Measurements from ENCODE around the gene TRIM38. TPM values are rescaled to one million over a fixed set of nuclear protein-coding genes. Genes with fewer than 3 reads are reported as not detected.
A peak's percentile ranks its signal among the peaks of the same experiment; 100 is the strongest.

Gene TRIM38
- total RNA-seq, 5 donors from 2014 or later (not counting 1 experiment from before 2014, with no cell fraction given) = 20.5 to 29.3 (median 26.2) TPM

DNA sequence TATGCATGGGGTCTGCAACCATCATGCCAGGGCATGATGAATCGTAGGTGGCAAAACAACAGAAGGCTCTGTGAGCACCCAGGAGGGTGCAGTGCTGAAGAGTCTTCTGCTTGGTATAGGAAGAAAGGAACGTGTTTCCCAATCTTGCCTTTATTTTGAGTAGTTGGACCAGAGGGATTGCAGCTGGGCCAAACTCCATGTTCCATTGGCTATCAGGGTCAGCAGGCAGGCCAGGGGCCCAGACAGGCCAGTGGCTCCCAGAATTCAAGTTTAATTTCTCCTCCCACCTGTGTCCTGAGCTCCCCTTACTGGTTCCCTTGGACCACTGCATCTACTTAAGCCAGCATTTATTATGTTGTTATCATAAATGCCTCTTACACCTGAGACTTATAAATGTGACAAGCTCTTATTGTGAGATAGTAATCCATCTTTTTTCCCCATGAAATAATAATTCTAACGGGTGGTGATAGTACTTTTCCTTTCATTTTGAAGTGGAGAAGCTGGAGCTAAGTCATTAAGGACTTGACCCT is 918 bp upstream of the TRIM38 start:
- H3K4me3 Mint-ChIP-seq = peak overlapping the region; percentile 92 to 99 (median 97)
- no peaks in the 10 kb centered on the region for H3K27me3 Mint-ChIP-seq
- H3K36me3 Mint-ChIP-seq = peaks cover 14% of the 10 kb centered on the region
- Histone ChIP-seq H3K27ac (ENCODE audit: low read length) (peak overlapping the region; percentile 93), H3K4me3 (ENCODE audit: control insufficient read depth in 1 of 2, extremely low read depth in 1 of 2, low read length in 1 of 2) (peak overlapping the region; percentile 58 to 95), H3K9me3 (no peaks in the 10 kb centered on the region), H3K36me3 (ENCODE audit: control insufficient read depth in 2 of 2, extremely low read depth in 1 of 2, insufficient read depth in 1 of 2, low read length in 1 of 2) (peaks cover 0 to 20% of the 10 kb centered on the region in 2 donors), H3K27me3 (replicated peaks in 1 of 2; ENCODE audit: control insufficient read depth in 2 of 2, extremely low read depth in 1 of 2, insufficient read depth in 2 of 2, low read length in 1 of 2) (no peaks in the 10 kb centered on the region), H3K4me1 (ENCODE audit: control insufficient read depth in 1 of 2, extremely low read depth in 1 of 2, insufficient read depth in 2 of 2, low read length in 2 of 2) (peaks cover 14 to 52% of the 10 kb centered on the region in 2 experiments)
- H3K4me1 Mint-ChIP-seq = peaks cover 77 to 83% (median 79%) of the 10 kb centered on the region in 3 donors
- ChIA-PET POLR2A (interaction anchor here (1.0 to 1.6 kb wide), 3 partner anchors 58 to 82 kb away, joined by 3 to 6 read pairs (median 3); a partner anchor contains a TSS), CTCF (interaction anchor here in 1 of 2 donors (0.9 to 2.1 kb wide), 3 partner anchors 12 to 47 kb away, joined by 3 to 15 read pairs (median 4); no protein-coding TSS in a partner anchor)
- H3K9me3 Mint-ChIP-seq = peaks cover 0 to 5% (median 2%) of the 10 kb centered on the region in 3 donors
- WGBS (ENCODE audit: insufficient coverage) = 94% methylated on average over 2 of the region's 3 CpGs
- H3K27ac Mint-ChIP-seq = peak overlapping the region; percentile 98 to 100
- no peak for ATAC-seq (replicated peaks in 1 of 4)
- DNase-seq = peak in 1 of 35 experiments; percentile 20

DNA sequence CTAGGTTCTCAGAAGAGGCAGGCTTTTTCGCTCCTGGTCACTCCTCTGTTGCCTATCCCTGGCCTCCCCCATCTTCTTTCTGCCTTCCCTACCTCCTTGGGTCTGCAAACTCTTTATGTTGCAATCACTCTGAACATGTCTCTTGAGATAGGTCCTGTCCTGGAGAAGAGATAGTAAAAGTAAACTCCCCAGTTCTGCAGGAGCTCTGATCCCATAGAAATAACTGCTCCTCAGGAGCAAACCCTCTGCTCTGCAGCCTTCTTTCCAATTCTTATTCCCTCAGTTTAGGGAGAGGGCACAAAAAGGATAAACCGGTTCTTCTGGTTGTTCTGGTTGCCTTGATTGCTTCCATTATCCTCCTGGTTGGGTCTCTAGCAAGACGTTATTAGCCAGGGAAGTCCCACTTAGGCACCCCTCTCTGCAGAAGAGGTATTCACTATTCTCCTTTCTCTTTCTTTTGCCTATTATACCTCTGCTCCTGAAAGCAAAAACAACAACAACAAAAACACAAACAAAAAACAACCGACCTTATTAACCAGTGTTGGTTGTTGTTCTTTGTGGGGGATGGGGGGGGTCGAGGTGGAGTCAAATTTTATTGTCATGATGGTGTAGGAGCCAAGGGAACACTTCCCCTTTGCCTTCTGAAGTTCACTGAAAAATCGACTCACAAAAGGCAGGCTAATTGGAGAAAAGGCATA is 973 bp downstream of the TRIM38 start:
- H3K4me1 Mint-ChIP-seq = peaks cover 85 to 95% (median 93%) of the 10 kb centered on the region in 3 donors
- ChIA-PET CTCF (interaction anchor here in 1 of 2 donors (2.1 kb wide), 1 partner anchor 29 kb away, joined by 15 read pairs; no protein-coding TSS in a partner anchor), POLR2A (interaction anchor here (0.6 to 1.5 kb wide), 4 partner anchors 39 to 161 kb away, joined by 3 to 6 read pairs (median 4); a partner anchor contains a TSS)
- WGBS (ENCODE audit: insufficient coverage) = no CpG with 5 or more reads among the region's 6 CpGs
- no peaks in the 10 kb centered on the region for H3K9me3 ChIP-seq
- peak overlapping the region; percentile 93 for H3K27ac ChIP-seq (ENCODE audit: low read length)
- peaks cover 0 to 5% (median 2%) of the 10 kb centered on the region in 3 donors for H3K9me3 Mint-ChIP-seq
- H3K27ac Mint-ChIP-seq = peak overlapping the region; percentile 86 to 87
- ATAC-seq (replicated peaks in 1 of 4) (no peak), DNase-seq (peak in 1 of 35 experiments; percentile 15)
- H3K4me3 Mint-ChIP-seq = peak overlapping the region; percentile 92 to 99 (median 97)
- H3K36me3 ChIP-seq (ENCODE audit: control insufficient read depth in 2 of 2, extremely low read depth in 1 of 2, insufficient read depth in 1 of 2, low read length in 1 of 2) = peaks cover 2 to 37% of the 10 kb centered on the region in 2 donors
- peaks cover 32% of the 10 kb centered on the region for H3K36me3 Mint-ChIP-seq
- H3K4me3 ChIP-seq (ENCODE audit: control insufficient read depth in 1 of 2, extremely low read depth in 1 of 2, low read length in 1 of 2) = peak overlapping the region; percentile 58 to 77
- H3K4me1 ChIP-seq (ENCODE audit: control insufficient read depth in 1 of 2, extremely low read depth in 1 of 2, insufficient read depth in 2 of 2, low read length in 2 of 2) = peaks cover 16 to 64% of the 10 kb centered on the region in 2 experiments
- H3K27me3 Mint-ChIP-seq = no peaks in the 10 kb centered on the region
- H3K27me3 ChIP-seq (replicated peaks in 1 of 2; ENCODE audit: control insufficient read depth in 2 of 2, extremely low read depth in 1 of 2, insufficient read depth in 2 of 2, low read length in 1 of 2) = no peaks in the 10 kb centered on the region

DNA sequence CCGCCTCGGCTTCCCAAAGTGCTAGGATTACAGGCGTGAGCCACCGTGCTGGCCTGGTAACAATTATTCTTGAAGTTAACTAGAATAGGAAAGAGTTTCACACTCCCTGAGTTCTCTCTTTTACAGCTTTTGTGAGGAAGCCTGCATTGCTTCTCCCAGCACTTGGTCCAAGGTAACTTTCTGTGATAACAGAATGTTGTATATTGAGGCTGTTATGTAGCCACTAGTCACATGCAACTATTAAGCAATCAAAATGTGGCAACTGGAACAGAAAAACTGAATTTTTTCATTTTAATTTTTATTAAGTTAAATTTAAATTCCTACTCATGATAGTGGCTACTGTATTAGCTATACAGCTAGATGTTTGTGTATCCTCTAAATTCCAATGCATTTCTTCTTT is 2.5 kb downstream of the TRIM38 start:
- ChIA-PET CTCF (interaction anchor here in 1 of 2 donors (0.5 kb wide), 1 partner anchor 52 kb away, joined by 3 read pairs; no protein-coding TSS in a partner anchor), POLR2A (interaction anchor here (0.6 to 0.7 kb wide), 4 partner anchors 12 to 193 kb away, joined by 3 to 4 read pairs (median 3); a partner anchor contains a TSS)
- peak overlapping the region; percentile 59 to 92 (median 64) for H3K4me3 Mint-ChIP-seq
- no peaks in the 10 kb centered on the region for H3K27me3 ChIP-seq (replicated peaks in 1 of 2; ENCODE audit: control insufficient read depth in 2 of 2, extremely low read depth in 1 of 2, insufficient read depth in 2 of 2, low read length in 1 of 2)
- 89% methylated on average over 4 of the region's 4 CpGs for WGBS (ENCODE audit: insufficient coverage)
- no peaks in the 10 kb centered on the region for H3K9me3 ChIP-seq
- DNase-seq (no peak), ATAC-seq (replicated peaks in 1 of 4) (no peak)
- H3K27ac ChIP-seq (ENCODE audit: low read length) = no peak overlapping the region
- no peak overlapping the region for H3K27ac Mint-ChIP-seq
- H3K36me3 Mint-ChIP-seq = peaks cover 41% of the 10 kb centered on the region
- H3K36me3 ChIP-seq (ENCODE audit: control insufficient read depth in 2 of 2, extremely low read depth in 1 of 2, insufficient read depth in 1 of 2, low read length in 1 of 2) = peaks cover 2 to 50% of the 10 kb centered on the region in 2 donors
- peaks cover 80 to 92% (median 91%) of the 10 kb centered on the region in 3 donors for H3K4me1 Mint-ChIP-seq
- H3K27me3 Mint-ChIP-seq = no peaks in the 10 kb centered on the region
- peaks cover 0 to 5% (median 2%) of the 10 kb centered on the region in 3 donors for H3K9me3 Mint-ChIP-seq
- H3K4me1 ChIP-seq (ENCODE audit: control insufficient read depth in 1 of 2, extremely low read depth in 1 of 2, insufficient read depth in 2 of 2, low read length in 2 of 2) = peaks cover 14 to 56% of the 10 kb centered on the region in 2 experiments
- no peak overlapping the region for H3K4me3 ChIP-seq (ENCODE audit: control insufficient read depth in 1 of 2, extremely low read depth in 1 of 2, low read length in 1 of 2)

DNA sequence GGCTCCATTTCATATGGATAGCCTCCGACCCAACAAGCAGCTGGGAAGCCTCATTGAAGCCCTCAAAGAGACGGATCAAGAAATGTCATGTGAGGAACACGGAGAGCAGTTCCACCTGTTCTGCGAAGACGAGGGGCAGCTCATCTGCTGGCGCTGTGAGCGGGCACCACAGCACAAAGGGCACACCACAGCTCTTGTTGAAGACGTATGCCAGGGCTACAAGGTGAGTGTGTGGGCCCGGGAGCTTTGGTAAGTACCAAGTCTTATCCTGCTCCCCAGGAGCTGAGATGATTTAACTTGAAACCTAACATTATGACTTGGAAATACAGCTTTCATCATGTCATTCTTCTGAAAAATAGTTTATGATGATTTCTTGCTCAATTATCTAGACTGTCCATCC is 4.1 kb downstream of the TRIM38 start:
- Mint-ChIP-seq H3K4me1 (peaks cover 77 to 89% (median 88%) of the 10 kb centered on the region in 3 donors), H3K27me3 (no peaks in the 10 kb centered on the region), H3K9me3 (no peaks in the 10 kb centered on the region), H3K27ac (peak overlapping the region; percentile 62 to 71), H3K4me3 (peak overlapping the region; percentile 67 to 92 (median 70)), H3K36me3 (peaks cover 55% of the 10 kb centered on the region)
- no peaks in the 10 kb centered on the region for H3K9me3 ChIP-seq
- peaks cover 2 to 67% of the 10 kb centered on the region in 2 donors for H3K36me3 ChIP-seq (ENCODE audit: control insufficient read depth in 2 of 2, extremely low read depth in 1 of 2, insufficient read depth in 1 of 2, low read length in 1 of 2)
- no peak overlapping the region for H3K4me3 ChIP-seq (ENCODE audit: control insufficient read depth in 1 of 2, extremely low read depth in 1 of 2, low read length in 1 of 2)
- peaks cover 10 to 46% of the 10 kb centered on the region in 2 experiments for H3K4me1 ChIP-seq (ENCODE audit: control insufficient read depth in 1 of 2, extremely low read depth in 1 of 2, insufficient read depth in 2 of 2, low read length in 2 of 2)
- 83% methylated on average over 8 of the region's 9 CpGs for WGBS (ENCODE audit: insufficient coverage)
- H3K27me3 ChIP-seq (replicated peaks in 1 of 2; ENCODE audit: control insufficient read depth in 2 of 2, extremely low read depth in 1 of 2, insufficient read depth in 2 of 2, low read length in 1 of 2) = no peaks in the 10 kb centered on the region
- no peak for ATAC-seq (replicated peaks in 1 of 4)
- no peak for DNase-seq
- ChIA-PET POLR2A (interaction anchor here in 1 of 2 donors (0.6 kb wide), 1 partner anchor 299 kb away, joined by 3 read pairs; no protein-coding TSS in a partner anchor), CTCF (no interaction called here)
- H3K27ac ChIP-seq (ENCODE audit: low read length) = no peak overlapping the region

DNA sequence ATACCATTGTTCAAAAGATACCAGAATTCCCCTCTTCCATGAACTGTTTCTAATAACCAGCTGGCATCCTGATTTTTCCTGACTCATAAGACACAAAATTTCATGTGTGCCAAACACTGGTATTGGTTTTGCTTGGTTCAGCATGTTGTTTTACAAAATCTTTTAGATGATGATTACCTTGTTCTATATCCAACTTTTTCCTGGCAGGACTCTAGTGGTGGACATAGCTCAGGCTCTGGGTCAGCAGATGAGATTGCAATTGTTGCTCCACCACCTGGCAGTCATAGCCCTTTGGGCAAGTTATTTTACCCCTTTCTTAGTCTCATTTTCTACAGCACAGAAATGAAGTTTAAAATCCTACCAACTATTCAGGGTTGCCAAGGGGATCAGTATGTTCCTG is 6.2 kb downstream of the TRIM38 start:
- Mint-ChIP-seq H3K27me3 (no peaks in the 10 kb centered on the region), H3K4me3 (peak overlapping the region in 2 of 3 donors; percentile 41 to 92), H3K36me3 (peaks cover 71% of the 10 kb centered on the region), H3K27ac (peak overlapping the region; percentile 59 to 60), H3K9me3 (no peaks in the 10 kb centered on the region), H3K4me1 (peaks cover 74 to 86% (median 77%) of the 10 kb centered on the region in 3 donors)
- no peaks in the 10 kb centered on the region for H3K9me3 ChIP-seq
- POLR2A ChIA-PET = no interaction called here
- peaks cover 7 to 36% of the 10 kb centered on the region in 2 experiments for H3K4me1 ChIP-seq (ENCODE audit: control insufficient read depth in 1 of 2, extremely low read depth in 1 of 2, insufficient read depth in 2 of 2, low read length in 2 of 2)
- peaks cover 2 to 87% of the 10 kb centered on the region in 2 donors for H3K36me3 ChIP-seq (ENCODE audit: control insufficient read depth in 2 of 2, extremely low read depth in 1 of 2, insufficient read depth in 1 of 2, low read length in 1 of 2)
- H3K27me3 ChIP-seq (replicated peaks in 1 of 2; ENCODE audit: control insufficient read depth in 2 of 2, extremely low read depth in 1 of 2, insufficient read depth in 2 of 2, low read length in 1 of 2) = no peaks in the 10 kb centered on the region
- DNase-seq (no peak), ATAC-seq (replicated peaks in 1 of 4) (no peak)
- no peak overlapping the region for H3K27ac ChIP-seq (ENCODE audit: low read length)
- CTCF ChIA-PET = interaction anchor here in 1 of 2 donors (0.7 kb wide), 1 partner anchor 25 kb away, joined by 3 read pairs; no protein-coding TSS in a partner anchor
- no peak overlapping the region for H3K4me3 ChIP-seq (ENCODE audit: control insufficient read depth in 1 of 2, extremely low read depth in 1 of 2, low read length in 1 of 2)

DNA sequence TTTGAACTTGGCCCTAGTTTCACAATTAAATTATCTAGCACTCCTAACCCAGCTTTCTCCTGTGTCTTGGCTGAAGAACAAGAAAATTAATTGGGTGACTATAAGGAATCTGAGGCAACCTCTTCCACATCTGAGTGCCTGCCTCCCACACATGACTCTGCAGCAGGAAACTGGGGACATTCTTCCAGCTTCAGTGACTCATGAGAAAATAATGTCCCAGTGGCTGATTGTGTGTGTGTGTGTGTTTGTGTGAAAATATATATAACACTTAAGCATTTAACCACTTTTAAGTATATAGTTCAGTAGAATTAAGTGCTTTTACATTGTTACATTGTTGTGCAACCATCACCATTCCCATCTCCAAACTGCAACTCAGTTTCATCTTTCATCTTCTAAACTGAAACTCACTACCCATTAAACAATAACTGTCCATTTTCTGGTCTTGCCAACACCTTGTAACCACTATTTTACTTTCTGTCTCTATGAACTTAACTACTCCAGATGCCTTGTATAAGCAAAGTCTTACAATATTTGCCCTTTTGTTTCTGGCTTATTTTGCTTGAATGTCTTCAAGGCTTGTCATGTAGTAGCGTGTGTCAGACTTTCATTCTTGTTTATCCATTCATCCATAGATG is 8.7 kb downstream of the TRIM38 start:
- WGBS (ENCODE audit: insufficient coverage) = no CpG with 5 or more reads among the region's 1 CpG
- H3K36me3 Mint-ChIP-seq = peaks cover 78% of the 10 kb centered on the region
- ChIA-PET CTCF (interaction anchor here in 1 of 2 donors (0.7 kb wide), 1 partner anchor 31 kb away, joined by 3 read pairs; no protein-coding TSS in a partner anchor), POLR2A (no interaction called here)
- peaks cover 51 to 70% (median 60%) of the 10 kb centered on the region in 3 donors for H3K4me1 Mint-ChIP-seq
- ATAC-seq (replicated peaks in 1 of 4) (no peak), DNase-seq (no peak)
- no peak overlapping the region for H3K4me3 Mint-ChIP-seq
- peak overlapping the region; percentile 27 to 39 for H3K27ac Mint-ChIP-seq
- Histone ChIP-seq H3K36me3 (ENCODE audit: control insufficient read depth in 2 of 2, extremely low read depth in 1 of 2, insufficient read depth in 1 of 2, low read length in 1 of 2) (peaks cover 4 to 97% of the 10 kb centered on the region in 2 donors), H3K27ac (ENCODE audit: low read length) (no peak overlapping the region), H3K4me1 (ENCODE audit: control insufficient read depth in 1 of 2, extremely low read depth in 1 of 2, insufficient read depth in 2 of 2, low read length in 2 of 2) (peaks cover 2 to 17% of the 10 kb centered on the region in 2 experiments), H3K4me3 (ENCODE audit: control insufficient read depth in 1 of 2, extremely low read depth in 1 of 2, low read length in 1 of 2) (no peak overlapping the region), H3K9me3 (no peaks in the 10 kb centered on the region), H3K27me3 (replicated peaks in 1 of 2; ENCODE audit: control insufficient read depth in 2 of 2, extremely low read depth in 1 of 2, insufficient read depth in 2 of 2, low read length in 1 of 2) (no peaks in the 10 kb centered on the region)
- no peaks in the 10 kb centered on the region for H3K27me3 Mint-ChIP-seq
- H3K9me3 Mint-ChIP-seq = no peaks in the 10 kb centered on the region
